ENCODE data around the gene SNTB2. TPM values are rescaled to one million over a fixed set of nuclear protein-coding genes. Genes with fewer than 3 reads are reported as not detected.
A peak's percentile ranks its signal among the peaks of the same experiment; 100 is the strongest.

The SNTB2 gene
- total RNA-seq, 1 donor from 2014 or later, result 13.0 TPM

GRCh38 chr16:69176033-69176800 lies 10.7 kb upstream of the SNTB2 start:
- intact Hi-C loops (cut with DNase I), result no loop called here
- DNase-seq (ENCODE audit: low spot score), result no peak

DNA sequence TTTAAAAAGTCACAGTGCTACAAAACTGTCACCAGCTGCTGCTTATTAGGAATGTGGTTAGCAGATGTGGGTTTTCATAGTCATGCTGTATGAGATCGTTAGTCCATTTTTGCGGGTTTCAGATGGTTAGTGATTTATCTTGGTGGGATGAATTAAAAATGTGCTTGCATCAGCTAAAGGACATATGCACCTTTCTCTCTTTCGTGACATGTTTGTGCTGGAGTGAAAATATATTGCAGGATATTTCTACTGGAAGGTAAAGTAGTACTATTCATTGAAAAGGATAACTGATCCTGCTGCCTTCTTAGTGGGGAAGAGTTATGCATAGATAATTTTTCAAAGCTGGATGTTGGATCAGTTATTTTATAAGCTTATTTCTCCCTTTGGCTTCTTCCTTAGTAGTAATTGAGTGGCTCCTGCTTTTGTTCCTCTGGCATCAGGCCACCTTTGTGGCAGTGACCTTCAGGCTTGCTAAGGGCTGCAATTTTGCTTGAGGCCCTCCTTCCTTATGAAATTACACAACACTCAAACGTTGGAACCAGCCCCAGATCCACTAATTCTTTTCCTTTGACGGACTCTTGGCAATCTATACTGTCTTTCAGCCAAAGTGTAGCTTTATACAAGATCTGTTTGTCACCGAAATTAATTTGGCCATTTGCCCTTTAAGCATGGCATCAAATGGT lies 7.5 kb upstream of the SNTB2 start:
- intact Hi-C loops (cut with DNase I), result no loop called here
- peak; percentile 77 for DNase-seq (ENCODE audit: low spot score)

- no peak for DNase-seq (ENCODE audit: low spot score)
- intact Hi-C loops (cut with DNase I), result no loop called here
Measured at GRCh38 chr16:69180011-69180338, 7.0 kb upstream of the SNTB2 start.

- intact Hi-C loops (cut with DNase I), result no loop called here
- no peak for DNase-seq (ENCODE audit: low spot score)
Measured at GRCh38 chr16:69182730-69183416, 4.1 kb upstream of the SNTB2 start.

- intact Hi-C loops (cut with DNase I), result no loop called here
- DNase-seq (ENCODE audit: low spot score), result peak; percentile 77
Measured at GRCh38 chr16:69187446-69188235, 677 bp downstream of the SNTB2 start.

DNA sequence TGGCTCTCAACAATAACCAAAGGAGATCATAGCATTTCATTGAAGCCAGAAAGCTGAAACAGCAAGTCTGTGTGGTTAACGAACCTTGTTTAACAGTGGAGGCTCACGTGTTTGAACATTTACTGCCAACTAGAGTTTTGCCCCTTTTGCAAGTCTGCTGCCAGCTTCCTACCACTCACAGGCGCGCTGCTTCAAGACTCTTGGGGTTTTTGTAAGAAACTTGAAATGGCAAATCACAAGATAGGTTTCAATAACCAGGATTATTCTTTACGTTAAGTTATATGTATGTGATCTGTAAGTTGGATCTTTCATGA lies 1.2 kb downstream of the SNTB2 start:
- intact Hi-C loops (cut with DNase I), result no loop called here

DNA sequence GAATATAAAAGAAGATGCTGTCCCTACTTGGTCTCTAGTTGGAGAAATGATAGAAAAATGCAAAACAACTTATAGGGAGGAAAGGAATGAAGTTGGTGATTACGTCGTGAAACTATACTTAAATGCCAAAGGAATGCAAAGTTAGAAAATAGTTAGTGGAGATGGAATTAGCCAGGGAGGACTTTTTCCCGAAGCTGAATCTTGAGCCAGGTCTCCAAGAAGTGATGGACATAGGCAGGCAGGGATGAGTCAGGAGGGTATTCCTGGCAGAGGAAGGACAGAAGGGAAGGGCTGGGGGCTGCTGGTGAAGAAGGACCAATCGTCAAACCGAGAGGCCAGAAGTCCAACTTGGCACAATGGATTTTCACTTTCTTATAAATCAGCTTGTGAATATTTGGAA lies 1.8 kb downstream of the SNTB2 start:
- DNase-seq (ENCODE audit: low spot score), result no peak
- intact Hi-C loops (cut with DNase I), result no loop called here

More for the DNA sequence above, 1.2 kb downstream of the SNTB2 start:
- no peak for DNase-seq (ENCODE audit: low spot score)

GRCh38 chr16:69190046-69190588 lies 3.2 kb downstream of the SNTB2 start:
- intact Hi-C loops (cut with DNase I), result no loop called here
- DNase-seq (ENCODE audit: low spot score), result no peak

DNA sequence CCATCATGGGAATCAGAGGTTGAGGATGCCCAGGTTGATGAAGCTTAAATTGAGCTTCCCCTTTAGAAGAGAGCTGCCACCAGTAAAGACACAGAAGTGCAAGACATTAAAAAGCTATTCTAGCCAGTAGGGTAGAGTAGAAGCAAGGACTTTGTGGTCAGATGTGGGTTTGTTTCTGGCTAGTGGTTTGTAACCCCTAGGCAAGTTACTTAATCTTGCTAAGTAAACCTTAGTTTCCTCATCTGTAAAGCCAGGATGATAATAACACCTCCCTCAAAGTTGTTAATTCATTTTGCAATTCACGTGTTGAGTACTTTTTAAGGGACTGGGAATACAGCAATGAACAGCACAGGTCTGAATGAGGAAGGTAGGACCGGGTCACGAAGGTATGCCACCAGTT lies 3.6 kb downstream of the SNTB2 start:
- DNase-seq (ENCODE audit: low spot score), result no peak
- intact Hi-C loops (cut with DNase I), result no loop called here

DNA sequence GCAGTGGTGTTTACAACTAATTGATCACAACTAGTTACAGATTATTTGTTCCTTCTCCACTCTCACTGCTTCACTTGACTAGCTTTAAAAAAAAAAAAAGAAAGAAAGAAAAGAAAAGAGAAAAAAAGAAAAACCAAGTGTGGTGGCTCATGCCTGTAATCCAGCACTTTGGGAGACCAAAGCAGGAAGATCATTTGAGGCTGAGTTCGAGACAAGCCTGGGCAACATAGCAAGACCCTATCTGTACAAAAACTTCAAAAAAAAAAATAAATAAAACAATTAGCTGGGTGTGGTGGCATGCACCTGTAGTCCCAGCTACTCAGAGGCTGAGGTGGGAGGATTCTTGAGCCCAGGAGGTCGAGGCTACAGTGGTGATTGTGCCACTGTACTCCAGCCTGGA lies 4.2 kb downstream of the SNTB2 start:
- intact Hi-C loops (cut with DNase I), result no loop called here
- DNase-seq (ENCODE audit: low spot score), result no peak

DNA sequence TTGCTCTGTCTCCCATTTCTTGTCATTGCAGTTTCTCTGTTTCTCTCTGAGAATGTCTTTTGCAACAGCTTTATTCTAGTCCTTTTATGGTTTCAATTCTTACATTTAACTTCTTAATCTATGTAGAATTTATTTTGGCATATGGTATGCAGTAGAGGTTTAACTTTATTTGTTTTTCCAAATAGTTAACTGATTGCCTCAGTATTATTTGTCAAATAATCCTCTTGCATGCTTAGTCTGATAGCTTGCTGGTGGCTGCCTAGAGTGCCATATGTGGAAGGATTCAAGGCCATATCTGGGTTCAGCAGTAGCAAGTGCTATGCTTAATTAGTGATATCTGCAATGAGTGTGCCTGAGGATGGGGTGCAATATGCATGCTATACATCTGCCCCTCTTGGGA lies 6.9 kb downstream of the SNTB2 start:
- intact Hi-C loops (cut with DNase I), result no loop called here
- DNase-seq (ENCODE audit: low spot score), result no peak

DNA sequence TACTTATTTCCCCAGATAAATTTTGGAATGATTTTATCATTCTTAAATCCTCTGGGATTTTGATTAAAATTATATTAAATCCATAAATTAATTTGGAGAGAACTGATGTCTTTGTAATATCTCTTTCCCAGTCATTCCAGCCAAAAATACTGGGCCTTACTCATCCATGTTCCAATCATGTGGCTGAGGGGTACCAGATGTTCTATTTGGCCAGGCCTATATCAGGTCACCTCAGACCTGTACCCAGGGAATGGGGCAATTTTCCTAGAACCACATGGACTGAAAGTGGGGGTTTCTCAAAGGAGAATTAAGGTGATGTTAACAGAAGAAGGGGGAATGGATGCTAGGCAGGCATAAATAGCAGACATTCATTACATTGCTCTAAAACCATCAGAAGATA lies 7.5 kb downstream of the SNTB2 start:
- intact Hi-C loops (cut with DNase I), result no loop called here

DNA sequence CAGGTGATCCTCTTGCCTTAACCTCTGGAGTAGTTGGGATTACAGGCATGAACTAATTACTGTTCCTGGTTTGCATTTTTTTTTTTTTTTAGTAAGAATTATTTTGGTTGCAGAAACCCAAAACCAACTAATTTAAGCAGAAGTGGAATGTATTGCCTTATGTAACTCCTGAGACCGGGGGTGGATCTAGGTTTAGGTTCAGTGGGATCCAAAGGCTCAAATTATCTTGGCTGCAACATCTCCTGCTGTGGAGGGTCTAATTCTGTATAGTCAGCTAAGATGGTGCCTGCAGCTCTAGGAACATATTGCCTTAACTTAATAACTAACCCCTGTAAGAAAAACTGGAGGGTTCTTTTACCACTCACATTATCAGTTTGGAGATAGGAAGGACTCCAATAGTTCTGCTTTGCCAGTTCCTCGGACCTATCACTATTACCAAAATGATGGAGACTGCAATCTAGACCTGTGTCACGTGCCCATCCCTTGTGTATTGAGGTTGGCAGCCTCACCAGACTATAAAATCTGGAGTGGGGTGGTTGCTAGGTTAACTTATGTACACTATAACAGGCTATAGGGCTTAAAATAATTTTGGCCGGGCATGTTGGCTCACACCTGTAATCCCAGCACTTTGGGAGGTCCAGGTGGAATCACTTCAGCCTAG lies 8.5 kb downstream of the SNTB2 start:
- no peak for DNase-seq (ENCODE audit: low spot score)
- intact Hi-C loops (cut with DNase I), result no loop called here

More for the DNA sequence above, 7.5 kb downstream of the SNTB2 start:
- no peak for DNase-seq (ENCODE audit: low spot score)

DNA sequence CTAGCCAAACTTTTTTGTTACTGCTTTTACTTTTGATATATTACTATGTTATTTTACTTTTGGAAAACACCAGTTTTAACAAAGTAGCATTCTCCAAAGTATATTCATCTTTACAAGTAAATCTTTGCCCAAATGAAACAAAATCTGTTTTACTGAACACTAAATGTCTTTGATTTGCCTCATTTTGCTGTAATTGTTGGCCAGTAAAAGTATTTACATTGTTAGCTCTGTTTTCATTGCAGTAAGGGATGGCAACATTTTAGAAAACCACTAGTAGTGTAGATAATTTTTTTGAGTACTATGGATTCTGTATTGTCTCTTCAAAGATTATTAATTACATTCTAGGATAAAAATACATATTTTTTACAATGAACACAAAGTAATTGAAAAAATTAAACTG lies 10.6 kb downstream of the SNTB2 start:
- no peak for DNase-seq (ENCODE audit: low spot score)
- intact Hi-C loops (cut with DNase I), result no loop called here

DNA sequence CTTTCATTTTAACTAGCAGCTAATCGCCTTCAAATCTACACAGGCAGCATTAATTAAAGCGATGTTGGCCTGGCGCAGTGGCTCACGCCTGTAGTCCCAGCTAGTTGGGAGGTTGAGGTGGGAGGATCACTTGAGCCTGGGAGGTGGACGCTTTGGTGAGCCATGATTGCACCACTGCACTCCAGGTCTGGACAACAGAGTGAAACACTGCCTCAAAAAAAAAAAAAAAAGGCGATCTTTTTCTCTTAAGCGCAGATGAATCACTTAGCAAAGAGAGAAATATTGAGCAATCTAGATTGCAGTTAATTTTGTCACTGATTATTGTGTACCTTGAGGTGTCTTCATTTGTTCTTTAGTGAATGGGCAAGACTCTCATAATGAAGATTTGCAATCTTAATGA lies 12.4 kb downstream of the SNTB2 start:
- no peak for DNase-seq (ENCODE audit: low spot score)
- intact Hi-C loops (cut with DNase I), result no loop called here

DNA sequence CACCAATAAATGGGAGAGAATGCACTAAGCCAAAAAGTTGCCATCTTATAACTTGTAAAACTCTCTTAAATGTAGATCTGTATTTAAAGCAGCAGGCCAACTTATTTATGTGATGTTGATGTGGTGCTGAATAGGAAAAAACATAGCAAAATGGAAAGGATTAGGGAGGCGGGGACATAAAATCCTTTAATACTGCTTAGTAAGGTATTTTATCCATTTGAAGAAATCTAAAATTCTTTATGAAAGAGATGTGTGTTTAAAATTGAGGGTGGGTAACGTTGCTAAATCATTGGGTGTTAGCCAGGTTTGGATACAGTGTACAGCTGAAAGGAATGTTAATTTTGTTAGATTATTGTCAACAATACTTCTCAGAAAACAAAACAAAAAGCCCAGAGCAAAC lies 14.3 kb downstream of the SNTB2 start:
- intact Hi-C loops (cut with DNase I), result no loop called here
- no peak for DNase-seq (ENCODE audit: low spot score)

DNA sequence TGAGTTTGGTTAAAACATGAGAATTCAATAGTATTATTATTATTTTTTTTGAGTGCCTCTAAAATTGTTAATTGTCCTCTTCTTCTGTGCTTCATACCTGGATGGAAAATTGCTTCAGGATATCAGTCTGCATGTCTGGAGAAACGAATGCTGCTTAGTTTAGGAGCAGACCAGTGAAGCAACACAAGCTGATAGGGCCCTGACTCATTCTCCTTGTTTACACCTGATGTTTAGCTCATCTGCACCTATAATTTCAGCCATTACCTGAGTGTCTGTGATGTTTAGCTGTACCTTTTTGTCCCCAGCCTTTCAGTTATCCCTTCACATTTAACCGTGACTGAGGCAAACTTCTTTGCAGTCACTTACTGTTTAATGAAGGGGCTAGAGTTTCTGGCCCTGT lies 14.8 kb downstream of the SNTB2 start:
- no peak for DNase-seq (ENCODE audit: low spot score)
- intact Hi-C loops (cut with DNase I), result no loop called here

GRCh38 chr16:69204172-69204571 lies 17.2 kb downstream of the SNTB2 start:
- intact Hi-C loops (cut with DNase I), result no loop called here
- no peak for DNase-seq (ENCODE audit: low spot score)

DNA sequence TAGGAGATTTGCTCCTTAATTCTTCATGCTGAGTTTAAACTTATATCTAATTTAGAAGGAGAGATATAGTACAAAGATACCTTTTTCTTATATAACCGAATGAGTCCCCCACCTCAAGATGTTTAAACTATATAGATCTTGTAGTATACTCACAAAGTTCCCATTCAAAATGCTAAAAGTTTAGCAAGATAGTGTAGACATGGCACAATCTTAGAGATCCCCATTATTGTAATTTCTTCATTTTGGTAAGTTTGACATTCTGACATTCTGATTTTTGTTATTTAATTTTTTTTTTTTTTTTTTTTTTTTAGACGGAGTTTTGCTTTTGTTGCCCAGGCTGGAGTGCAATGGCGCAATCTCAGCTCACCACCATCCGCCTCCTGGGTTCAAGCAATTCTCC lies 22.8 kb downstream of the SNTB2 start:
- no peak for DNase-seq (ENCODE audit: low spot score)

GRCh38 chr16:69217433-69217832 lies 30.5 kb downstream of the SNTB2 start:
- no peak for DNase-seq (ENCODE audit: low spot score)
- intact Hi-C loops (cut with DNase I), result no loop called here

More for the DNA sequence above, 22.8 kb downstream of the SNTB2 start:
- intact Hi-C loops (cut with DNase I), result no loop called here
